Calu3 (cell line): ENCODE data around the gene NTRK1. TPM values are rescaled to one million over a fixed set of nuclear protein-coding genes. Genes with fewer than 3 reads are reported as not detected.

ENCODE experiments used
- BruUV-seq: library from RNA; stranded (reverse); fragments of 400-500 nt; replicated peaks from 2 replicates; lab custom pipeline; 2021; lab: Mats Ljungman, UMichigan
- CTCF ChIA-PET: fragments of 300-600 bp; sonication (Branson Sonifier 250); formaldehyde crosslinking; loops from one replicate; lab custom pipeline; 2022; ENCODE audit warnings: antibody characterized with exemption; lab: Charles Lee
- DNase-seq: peaks from one replicate; pipeline ENCODE4 v3.0.0; 2022
- H3K27ac Mint-ChIP-seq: one replicate; pipeline ENCODE4 v1.8.0; 2022; ENCODE audit warnings: mixed read lengths; ENCODE audit not compliant: unreplicated experiment
- H3K27me3 Mint-ChIP-seq: one replicate; pipeline ENCODE4 v1.8.0; 2022; ENCODE audit warnings: mixed read lengths; ENCODE audit not compliant: unreplicated experiment
- H3K36me3 Mint-ChIP-seq: one replicate; pipeline ENCODE4 v1.8.0; 2022; ENCODE audit warnings: mild to moderate bottlenecking, moderate library complexity, mixed read lengths; ENCODE audit not compliant: insufficient read depth, unreplicated experiment
- H3K4me1 Mint-ChIP-seq: one replicate; pipeline ENCODE4 v1.8.0; 2022; ENCODE audit warnings: mild to moderate bottlenecking, low read depth, mixed read lengths; ENCODE audit not compliant: unreplicated experiment
- H3K4me3 Mint-ChIP-seq: one replicate; pipeline ENCODE4 v1.8.0; 2022; ENCODE audit warnings: mild to moderate bottlenecking, low read depth, moderate library complexity, mixed read lengths; ENCODE audit not compliant: unreplicated experiment
- H3K9me3 Mint-ChIP-seq: one replicate; pipeline ENCODE4 v1.8.0; 2022; ENCODE audit warnings: low read depth, mixed read lengths; ENCODE audit not compliant: unreplicated experiment
- intact Hi-C: fragments of 100-400 bp; cut with micrococcal nuclease; formaldehyde crosslinking; loops from one replicate; pipeline ENCODE4 v1.10.0; 2022; ENCODE audit not compliant: unreplicated experiment
- total RNA-seq: library from RNA; stranded (reverse); gene quantifications from 2 replicates; pipeline ENCODE4 v1.2.3, GENCODE V29; 2022
- TF ChIP-seq, protein P1 (sequence below): fragments of 200-600 bp; IDR thresholded peaks from one replicate; pipeline ENCODE4 v1.8.0; 2022; ENCODE audit warnings: antibody characterized with exemption; ENCODE audit not compliant: unreplicated experiment

NTRK1 gene
- total RNA-seq, 1 experiment from 2014 or later = not detected

DNA sequence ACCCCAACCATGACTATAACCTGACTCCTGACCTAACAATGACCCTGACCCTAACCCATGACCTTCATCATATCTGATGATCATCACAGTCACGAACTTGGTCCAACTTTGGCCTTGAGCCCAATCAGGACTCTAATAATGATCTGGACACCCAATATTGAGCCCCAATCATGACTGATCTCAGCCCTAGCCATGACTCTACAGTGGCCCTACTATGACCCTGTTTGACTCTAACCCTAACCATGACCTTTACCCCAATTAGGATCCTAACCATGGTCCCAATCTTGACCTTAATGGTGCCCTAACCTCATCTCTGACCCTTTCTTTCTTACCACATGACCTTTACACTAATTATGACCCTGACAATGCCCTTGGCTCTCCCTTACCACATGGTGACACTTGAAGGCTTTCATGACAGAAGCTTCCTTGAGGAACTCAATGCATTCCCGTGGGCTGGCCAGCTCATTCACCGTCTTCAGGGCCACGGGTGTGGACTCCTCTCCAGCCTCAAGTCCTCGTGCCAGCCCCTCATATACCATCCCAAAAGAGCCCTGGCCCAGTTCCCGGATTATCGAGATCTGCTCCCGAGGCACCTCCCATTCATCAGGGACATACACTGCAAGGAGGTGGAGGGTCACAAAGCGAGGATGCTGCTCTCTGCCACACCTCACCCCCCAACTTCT lies 17.9 kb upstream of the NTRK1 start:
- Mint-ChIP-seq H3K9me3 (peaks cover 2% of the 10 kb centered on the region), H3K27ac (no peak overlapping the region), H3K36me3 (no peaks in the 10 kb centered on the region), H3K27me3 (peaks cover 100% of the 10 kb centered on the region), H3K4me3 (no peak overlapping the region), H3K4me1 (no peaks in the 10 kb centered on the region)
- TF ChIP-seq, protein P1, sequence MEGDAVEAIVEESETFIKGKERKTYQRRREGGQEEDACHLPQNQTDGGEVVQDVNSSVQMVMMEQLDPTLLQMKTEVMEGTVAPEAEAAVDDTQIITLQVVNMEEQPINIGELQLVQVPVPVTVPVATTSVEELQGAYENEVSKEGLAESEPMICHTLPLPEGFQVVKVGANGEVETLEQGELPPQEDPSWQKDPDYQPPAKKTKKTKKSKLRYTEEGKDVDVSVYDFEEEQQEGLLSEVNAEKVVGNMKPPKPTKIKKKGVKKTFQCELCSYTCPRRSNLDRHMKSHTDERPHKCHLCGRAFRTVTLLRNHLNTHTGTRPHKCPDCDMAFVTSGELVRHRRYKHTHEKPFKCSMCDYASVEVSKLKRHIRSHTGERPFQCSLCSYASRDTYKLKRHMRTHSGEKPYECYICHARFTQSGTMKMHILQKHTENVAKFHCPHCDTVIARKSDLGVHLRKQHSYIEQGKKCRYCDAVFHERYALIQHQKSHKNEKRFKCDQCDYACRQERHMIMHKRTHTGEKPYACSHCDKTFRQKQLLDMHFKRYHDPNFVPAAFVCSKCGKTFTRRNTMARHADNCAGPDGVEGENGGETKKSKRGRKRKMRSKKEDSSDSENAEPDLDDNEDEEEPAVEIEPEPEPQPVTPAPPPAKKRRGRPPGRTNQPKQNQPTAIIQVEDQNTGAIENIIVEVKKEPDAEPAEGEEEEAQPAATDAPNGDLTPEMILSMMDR = no peak
- intact Hi-C loops = no loop called here
- BruUV-seq = no TSS peak
- DNase-seq = no peak
- CTCF ChIA-PET = no interaction called here

DNA sequence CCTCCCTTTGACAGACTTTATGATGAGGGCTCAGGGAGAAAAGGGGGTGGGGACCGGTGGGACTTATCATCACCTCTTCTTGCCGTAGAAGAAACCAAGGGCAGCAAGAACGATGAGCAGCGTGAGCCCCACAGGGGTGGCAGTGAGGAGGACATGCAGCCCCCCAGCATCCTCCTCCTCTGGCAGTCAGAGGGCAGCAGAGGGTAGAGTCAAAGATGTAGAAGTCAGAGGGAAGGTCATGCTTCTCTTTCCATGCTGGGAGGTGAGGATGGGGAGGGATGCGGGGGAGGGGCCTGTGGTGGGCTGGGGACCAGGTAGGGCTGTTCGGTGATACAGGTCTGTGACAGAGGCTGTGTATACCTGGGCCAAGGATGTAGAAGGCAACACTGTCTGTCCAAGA lies 16.6 kb upstream of the NTRK1 start:
- no TSS peak for BruUV-seq
- Mint-ChIP-seq H3K27me3 (peaks cover 99% of the 10 kb centered on the region), H3K4me3 (no peak overlapping the region), H3K27ac (no peak overlapping the region), H3K36me3 (no peaks in the 10 kb centered on the region), H3K4me1 (no peaks in the 10 kb centered on the region), H3K9me3 (peaks cover 2% of the 10 kb centered on the region)
- no peak for DNase-seq
- TF ChIP-seq, protein P1 = no peak
- CTCF ChIA-PET = no interaction called here
- intact Hi-C loops = no loop called here

DNA sequence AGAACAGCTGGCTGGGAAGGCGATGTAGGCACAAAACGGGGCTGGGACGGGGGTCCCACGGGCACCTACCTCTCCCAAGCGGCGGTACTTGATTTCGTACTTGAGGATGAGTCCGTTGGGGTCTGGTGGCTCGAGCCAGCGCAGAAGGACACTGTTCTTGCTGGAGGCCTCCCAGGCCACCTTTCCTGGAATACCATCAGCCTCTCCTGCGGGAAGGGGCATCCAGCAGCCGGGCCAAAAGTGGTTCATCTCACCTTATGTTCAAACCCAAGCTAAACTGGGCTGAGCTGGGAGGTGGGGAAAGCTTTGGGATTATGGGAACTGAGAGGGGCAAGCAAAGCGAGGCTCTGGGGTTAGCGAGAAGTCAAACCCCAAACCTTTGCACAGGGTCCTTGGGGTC lies 16.0 kb upstream of the NTRK1 start:
- no peak for DNase-seq
- no peaks in the 10 kb centered on the region for H3K36me3 Mint-ChIP-seq
- peaks cover 94% of the 10 kb centered on the region for H3K27me3 Mint-ChIP-seq
- intact Hi-C loops = no loop called here
- no TSS peak for BruUV-seq
- CTCF ChIA-PET = interaction anchor here (0.6 kb wide), 1 partner anchor 18 kb away, joined by 4 read pairs; no protein-coding TSS in a partner anchor
- TF ChIP-seq, protein P1 = no peak
- no peaks in the 10 kb centered on the region for H3K4me1 Mint-ChIP-seq
- H3K27ac Mint-ChIP-seq = no peak overlapping the region
- peaks cover 2% of the 10 kb centered on the region for H3K9me3 Mint-ChIP-seq
- H3K4me3 Mint-ChIP-seq = no peak overlapping the region

DNA sequence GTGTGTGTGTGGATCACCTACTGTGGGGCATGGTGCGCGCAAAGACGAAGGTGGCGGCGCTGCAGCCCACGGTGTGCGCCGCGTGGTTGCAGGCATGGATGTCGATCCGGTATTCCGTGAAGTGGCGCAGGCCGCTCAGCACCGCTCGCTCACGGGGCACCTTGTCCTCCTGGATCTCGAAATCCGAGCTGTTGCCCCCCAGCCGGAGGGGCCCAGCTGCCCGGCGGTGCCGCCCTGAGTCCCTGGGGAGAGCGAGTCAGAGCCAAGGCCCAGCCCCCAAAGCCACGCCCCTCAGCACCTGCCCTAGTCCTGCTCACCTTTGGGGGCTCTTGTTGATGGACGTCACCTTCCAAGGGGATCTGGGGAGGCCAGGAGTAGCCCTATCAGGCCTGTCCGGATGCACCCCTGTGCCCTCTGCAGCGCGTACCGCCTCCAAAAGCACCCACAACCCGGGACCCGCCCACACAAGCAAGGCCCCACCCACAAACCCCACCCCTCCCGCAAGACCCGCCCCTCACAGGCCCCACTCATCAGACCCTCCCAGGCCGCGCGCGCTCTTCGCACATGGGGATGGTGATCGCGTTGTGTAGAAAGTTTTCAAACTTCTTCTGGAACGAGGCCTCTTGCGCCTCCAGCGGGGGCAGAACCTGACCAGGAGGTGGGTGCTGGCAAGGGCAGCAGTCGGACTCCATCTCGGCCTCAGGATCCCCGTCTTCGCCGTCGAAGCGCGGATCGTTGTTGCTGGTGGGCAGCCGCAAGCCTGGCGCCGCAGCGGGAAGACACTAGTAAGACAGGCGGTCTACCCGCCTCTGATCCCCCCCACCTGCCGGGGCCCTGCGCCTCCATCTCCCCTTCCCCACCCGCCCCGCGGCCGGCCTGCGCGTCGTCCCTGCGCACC lies 15.4 kb upstream of the NTRK1 start:
- Mint-ChIP-seq H3K4me1 (no peaks in the 10 kb centered on the region), H3K36me3 (no peaks in the 10 kb centered on the region), H3K27me3 (peaks cover 87% of the 10 kb centered on the region), H3K4me3 (no peak overlapping the region), H3K9me3 (peaks cover 2% of the 10 kb centered on the region), H3K27ac (no peak overlapping the region)
- no peak for DNase-seq
- CTCF ChIA-PET = interaction anchor here (0.6 kb wide), 1 partner anchor 17 kb away, joined by 4 read pairs; no protein-coding TSS in a partner anchor
- BruUV-seq = no TSS peak
- intact Hi-C loops = no loop called here
- TF ChIP-seq, protein P1 = no peak
